Measurements from ENCODE around the gene LRRC74A.

DNA sequence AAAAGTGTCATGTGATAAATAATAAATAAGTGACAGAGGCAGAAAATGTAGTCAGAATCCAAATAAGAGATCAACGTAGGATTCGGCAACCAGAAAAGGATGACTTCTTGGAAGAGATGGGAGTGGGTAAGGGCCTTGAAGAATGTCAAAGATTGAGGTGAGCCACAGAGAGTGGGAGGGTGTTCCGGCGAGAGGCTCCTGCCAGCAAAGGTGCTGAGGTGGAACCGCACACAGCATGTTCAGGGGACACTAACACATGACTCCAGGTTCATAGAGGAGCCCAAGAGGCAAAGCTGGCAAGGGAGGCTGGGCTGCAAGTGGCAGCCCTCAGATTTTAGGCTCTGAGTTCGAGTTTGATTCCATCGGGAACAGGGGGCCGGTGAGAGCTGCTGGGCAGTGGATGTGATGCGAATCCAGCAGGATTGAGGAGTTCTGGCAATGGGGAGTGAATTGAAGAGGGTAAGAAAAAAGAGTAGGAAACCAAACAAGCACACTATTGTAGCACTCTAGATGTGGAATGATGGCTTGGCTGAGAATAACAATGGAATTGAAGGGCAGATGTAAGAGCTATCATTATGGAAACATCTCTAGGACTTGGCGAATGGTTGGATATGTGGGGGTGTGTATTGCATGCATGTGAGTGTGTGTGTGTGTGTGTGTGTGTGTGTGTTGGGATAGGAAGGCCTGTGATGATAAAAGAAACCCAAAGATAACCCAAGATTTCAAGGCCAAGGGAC, 36.5 kb downstream of the LRRC74A start:
- TF ChIP-seq, protein P1, sequence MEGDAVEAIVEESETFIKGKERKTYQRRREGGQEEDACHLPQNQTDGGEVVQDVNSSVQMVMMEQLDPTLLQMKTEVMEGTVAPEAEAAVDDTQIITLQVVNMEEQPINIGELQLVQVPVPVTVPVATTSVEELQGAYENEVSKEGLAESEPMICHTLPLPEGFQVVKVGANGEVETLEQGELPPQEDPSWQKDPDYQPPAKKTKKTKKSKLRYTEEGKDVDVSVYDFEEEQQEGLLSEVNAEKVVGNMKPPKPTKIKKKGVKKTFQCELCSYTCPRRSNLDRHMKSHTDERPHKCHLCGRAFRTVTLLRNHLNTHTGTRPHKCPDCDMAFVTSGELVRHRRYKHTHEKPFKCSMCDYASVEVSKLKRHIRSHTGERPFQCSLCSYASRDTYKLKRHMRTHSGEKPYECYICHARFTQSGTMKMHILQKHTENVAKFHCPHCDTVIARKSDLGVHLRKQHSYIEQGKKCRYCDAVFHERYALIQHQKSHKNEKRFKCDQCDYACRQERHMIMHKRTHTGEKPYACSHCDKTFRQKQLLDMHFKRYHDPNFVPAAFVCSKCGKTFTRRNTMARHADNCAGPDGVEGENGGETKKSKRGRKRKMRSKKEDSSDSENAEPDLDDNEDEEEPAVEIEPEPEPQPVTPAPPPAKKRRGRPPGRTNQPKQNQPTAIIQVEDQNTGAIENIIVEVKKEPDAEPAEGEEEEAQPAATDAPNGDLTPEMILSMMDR (IDR thresholded peaks at IDR 0.05) = no peak
- TF ChIP-seq POLR2AphosphoS5 (IDR thresholded peaks at IDR 0.05) = no peak
